Suprapubic skin (tissue), 4 donors: ENCODE results near the gene SSR2. TPM values are rescaled to one million over a fixed set of nuclear protein-coding genes. Genes with fewer than 3 reads are reported as not detected.
A peak's percentile ranks its signal among the peaks of the same experiment; 100 is the strongest.

ENCODE experiments used
- DNase-seq, 2 donors: peaks; one replicate each; pipeline ENCODE4 v3.0.0-alpha.2; 2019; ENCODE audit warnings: low spot score in 2 of 2
- H3K27ac ChIP-seq: fragments of 200-600 bp; sonication (generic); one replicate; pipeline ENCODE4 v1.5.1; 2019
- H3K27me3 ChIP-seq: fragments of 200-600 bp; sonication (generic); one replicate; pipeline ENCODE4 v1.5.1; 2019
- H3K36me3 ChIP-seq: fragments of 200-600 bp; sonication (generic); one replicate; pipeline ENCODE4 v1.5.1; 2019
- H3K4me1 ChIP-seq: fragments of 200-600 bp; sonication (generic); one replicate; pipeline ENCODE4 v1.5.1; 2019
- H3K4me3 ChIP-seq: fragments of 200-600 bp; sonication (generic); one replicate; pipeline ENCODE4 v1.5.1; 2019; ENCODE audit warnings: mild to moderate bottlenecking
- H3K9me3 ChIP-seq: fragments of 200-600 bp; sonication (generic); one replicate; pipeline ENCODE4 v1.5.1; 2019
- CTCF ChIP-seq, 2 donors: fragments of 200-600 bp in 1 of 2; fragments of 450-650 bp in 1 of 2; sonication (generic) in 1 of 2; IDR thresholded peaks; one replicate each; pipeline ENCODE4 v1.5.1; 2016 to 2019; ENCODE audit warnings: antibody characterized with exemption in 2 of 2, mild to moderate bottlenecking in 1 of 2, moderate library complexity in 1 of 2
- EP300 ChIP-seq: sonication (generic); formaldehyde crosslinking; IDR thresholded peaks from one replicate; pipeline ENCODE4 v1.6.1; 2017; ENCODE audit warnings: antibody characterized with exemption
- POLR2A ChIP-seq, 2 donors: fragments of 450-650 bp; IDR thresholded peaks; one replicate each; pipeline ENCODE4 v1.6.1; 2017; ENCODE audit warnings: antibody characterized with exemption in 2 of 2, mild to moderate bottlenecking in 2 of 2, moderate library complexity in 2 of 2
- POLR2AphosphoS5 ChIP-seq, 3 donors: sonication (generic); formaldehyde crosslinking; IDR thresholded peaks; one replicate each; pipeline ENCODE4 v1.6.1; 2017; ENCODE audit warnings: antibody characterized with exemption in 3 of 3
- WGBS: methylation state at CpG from one replicate; pipeline ENCODE4 v1.1.5; 2018; 5-methylcytosine and 5-hydroxymethylcytosine counted together
- total RNA-seq, 4 donors: library from RNA; depleted of rRNA; stranded (reverse); fragments of >200 nt; gene quantifications; one replicate each; pipeline ENCODE4 v1.1.0, GENCODE V29; 2016

Gene SSR2
- total RNA-seq = 100 to 1,000 TPM; 160 to 278 (median 240) TPM

DNA sequence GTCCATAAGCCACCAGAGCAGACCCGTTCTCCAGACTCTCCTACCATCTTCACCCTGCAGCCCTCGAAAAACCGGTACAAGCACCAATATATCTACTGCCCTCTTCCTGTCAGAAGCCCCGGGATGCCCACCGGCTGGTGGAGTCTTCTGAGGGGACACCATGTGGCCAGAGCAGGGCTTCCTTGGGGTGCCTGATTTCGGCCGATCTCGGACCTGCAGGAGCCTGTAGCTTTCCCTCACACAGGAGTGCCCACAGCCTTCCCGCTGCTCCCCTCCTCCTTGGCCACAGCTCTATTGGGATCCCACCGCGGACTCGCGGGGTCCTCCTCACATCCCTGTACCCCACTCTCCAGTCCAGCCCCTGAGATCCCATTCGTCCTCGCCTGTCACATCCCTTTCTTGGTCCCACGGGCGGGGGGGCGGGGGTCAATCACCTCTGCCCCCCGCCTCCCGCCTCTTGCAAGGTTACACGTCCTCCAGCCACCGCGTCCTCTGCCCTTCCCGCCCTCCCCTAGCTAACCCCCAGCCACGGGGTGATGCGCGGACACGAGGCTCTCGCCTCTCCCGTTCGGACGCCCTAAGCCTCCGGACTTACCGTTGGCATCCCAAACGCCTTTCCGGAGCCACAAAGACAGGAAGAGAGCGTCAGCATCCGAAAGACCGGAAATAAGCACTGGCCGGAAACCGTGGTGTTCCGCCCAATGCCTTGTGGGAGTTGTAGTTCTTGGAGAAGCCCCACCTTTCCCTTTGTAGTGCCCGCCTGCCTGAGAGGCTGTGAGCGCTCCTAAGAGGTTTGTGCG is at the start of gene SSR2:
SSR2 (minus strand) TSS at position 659 of the 800 bp plus-strand sequence. CDS start 784 bp downstream, outside the sequence.
- 0% methylated on average over 30 of the region's 45 CpGs for WGBS
- peak; percentile 88 to 92 for DNase-seq
- H3K4me1 ChIP-seq = peaks cover 12% of the 10 kb centered on the region
- peaks cover 31% of the 10 kb centered on the region for H3K36me3 ChIP-seq
- H3K27ac ChIP-seq = peak within 1 kb of the TSS; percentile 87
- TF ChIP-seq POLR2A (IDR thresholded peaks at IDR 0.05) (no peak), POLR2AphosphoS5 (IDR thresholded peaks at IDR 0.05) (peak in 2 of 3 donors; percentile 36 to 78)
- no peaks in the 10 kb centered on the region for H3K27me3 ChIP-seq
- H3K9me3 ChIP-seq = no peaks in the 10 kb centered on the region
- H3K4me3 ChIP-seq = peak within 1 kb of the TSS; percentile 98

- Histone ChIP-seq H3K4me1 (peaks cover 11% of the 10 kb centered on the region), H3K9me3 (no peaks in the 10 kb centered on the region), H3K4me3 (no peak overlapping the region), H3K36me3 (peaks cover 19% of the 10 kb centered on the region), H3K27ac (no peak overlapping the region), H3K27me3 (no peaks in the 10 kb centered on the region)
- WGBS = 47% methylated on average over 4 of the region's 4 CpGs
- no peak for DNase-seq
- no peak for TF ChIP-seq EP300
- no peak for TF ChIP-seq POLR2A (IDR thresholded peaks at IDR 0.05)
- TF ChIP-seq CTCF (IDR thresholded peaks at IDR 0.05) = no peak
- no peak for TF ChIP-seq POLR2AphosphoS5 (IDR thresholded peaks at IDR 0.05)
Observed at GRCh38 chr1:156070548-156070947, 49.8 kb upstream of the SSR2 start.

DNA sequence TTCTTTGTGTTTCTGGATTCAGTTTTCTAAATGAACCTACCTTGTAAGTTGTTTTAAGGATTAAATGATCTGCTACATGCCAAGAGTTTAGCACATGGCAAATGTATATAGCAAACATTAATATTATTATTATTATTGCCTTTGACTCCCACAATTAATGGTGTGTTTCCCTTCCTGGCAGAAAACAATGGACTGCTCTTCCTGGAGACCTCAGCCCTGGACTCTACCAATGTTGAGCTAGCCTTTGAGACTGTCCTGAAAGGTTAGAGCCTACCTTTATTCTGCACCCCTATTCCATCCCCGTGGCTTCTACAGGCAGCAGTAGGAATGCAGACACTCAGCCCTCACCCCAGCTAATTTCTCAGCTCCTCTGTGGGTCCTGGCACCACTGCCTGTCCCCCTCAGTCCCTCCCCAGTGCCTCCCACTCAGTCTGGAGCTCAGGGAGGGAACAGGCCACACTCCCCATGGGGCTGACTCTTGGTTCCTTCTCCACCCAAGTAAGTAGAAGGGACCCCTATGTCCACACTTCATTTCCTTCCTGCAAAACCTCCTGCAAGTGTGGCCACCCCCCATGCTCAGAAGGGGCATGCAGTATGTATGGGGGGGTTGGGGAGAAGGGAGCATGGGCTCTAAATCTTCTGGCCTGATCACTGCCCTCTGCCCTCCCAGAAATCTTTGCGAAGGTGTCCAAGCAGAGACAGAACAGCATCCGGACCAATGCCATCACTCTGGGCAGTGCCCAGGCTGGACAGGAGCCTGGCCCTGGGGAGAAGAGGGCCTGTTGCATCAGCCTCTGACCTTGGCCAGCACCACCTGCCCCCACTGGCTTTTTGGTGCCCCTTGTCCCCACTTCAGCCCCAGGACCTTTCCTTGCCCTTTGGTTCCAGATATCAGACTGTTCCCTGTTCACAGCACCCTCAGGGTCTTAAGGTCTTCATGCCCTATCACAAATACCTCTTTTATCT is 49.0 kb upstream of the SSR2 start:
- no peaks in the 10 kb centered on the region for H3K9me3 ChIP-seq
- 84% methylated on average over 3 of the region's 3 CpGs for WGBS
- H3K4me1 ChIP-seq = peaks cover 7% of the 10 kb centered on the region
- H3K36me3 ChIP-seq = peaks cover 19% of the 10 kb centered on the region
- H3K27ac ChIP-seq = no peak overlapping the region
- DNase-seq = no peak
- no peaks in the 10 kb centered on the region for H3K27me3 ChIP-seq
- no peak overlapping the region for H3K4me3 ChIP-seq
- no peak for TF ChIP-seq EP300
- no peak for TF ChIP-seq POLR2A (IDR thresholded peaks at IDR 0.05)
- TF ChIP-seq POLR2AphosphoS5 (IDR thresholded peaks at IDR 0.05) = no peak
- no peak for TF ChIP-seq CTCF (IDR thresholded peaks at IDR 0.05)

GRCh38 chr1:156067262-156067661 is 46.5 kb upstream of the SSR2 start:
- TF ChIP-seq EP300 (no peak), POLR2AphosphoS5 (IDR thresholded peaks at IDR 0.05) (no peak), CTCF (IDR thresholded peaks at IDR 0.05) (no peak), POLR2A (IDR thresholded peaks at IDR 0.05) (no peak)
- peaks cover 19% of the 10 kb centered on the region for H3K36me3 ChIP-seq
- H3K4me3 ChIP-seq = no peak overlapping the region
- H3K27ac ChIP-seq = no peak overlapping the region
- DNase-seq = no peak
- peaks cover 19% of the 10 kb centered on the region for H3K4me1 ChIP-seq
- 82% methylated on average over 2 of the region's 2 CpGs for WGBS
- H3K27me3 ChIP-seq = no peaks in the 10 kb centered on the region
- H3K9me3 ChIP-seq = no peaks in the 10 kb centered on the region

GRCh38 chr1:156065871-156066270 is 45.1 kb upstream of the SSR2 start:
- Histone ChIP-seq H3K9me3 (no peaks in the 10 kb centered on the region), H3K36me3 (peaks cover 19% of the 10 kb centered on the region), H3K27me3 (no peaks in the 10 kb centered on the region), H3K27ac (no peak overlapping the region), H3K4me3 (no peak overlapping the region), H3K4me1 (peaks cover 29% of the 10 kb centered on the region)
- TF ChIP-seq POLR2AphosphoS5 (IDR thresholded peaks at IDR 0.05) (no peak), EP300 (no peak), POLR2A (IDR thresholded peaks at IDR 0.05) (no peak)
- 81% methylated on average over 16 of the region's 16 CpGs for WGBS
- no peak for DNase-seq

GRCh38 chr1:156065212-156065611 is 44.5 kb upstream of the SSR2 start:
- H3K4me1 ChIP-seq = peaks cover 29% of the 10 kb centered on the region
- H3K36me3 ChIP-seq = peaks cover 15% of the 10 kb centered on the region
- H3K4me3 ChIP-seq = no peak overlapping the region
- no peaks in the 10 kb centered on the region for H3K27me3 ChIP-seq
- no peak for TF ChIP-seq EP300
- TF ChIP-seq POLR2AphosphoS5 (IDR thresholded peaks at IDR 0.05) = no peak
- no peak for TF ChIP-seq POLR2A (IDR thresholded peaks at IDR 0.05)
- TF ChIP-seq CTCF (IDR thresholded peaks at IDR 0.05) = no peak
- H3K9me3 ChIP-seq = no peaks in the 10 kb centered on the region
- no peak for DNase-seq
- 94% methylated on average over 3 of the region's 3 CpGs for WGBS
- no peak overlapping the region for H3K27ac ChIP-seq
